Karpas-422 (cell line): Measurements from ENCODE around the gene DPYSL3. TPM values are rescaled to one million over a fixed set of nuclear protein-coding genes. Genes with fewer than 3 reads are reported as not detected.

ENCODE experiments used
- DNase-seq: peaks from one replicate; pipeline ENCODE4 v3.0.0-alpha.2; 2015
- H2AFZ ChIP-seq: fragments of 200-600 bp; sonication (generic); 2 replicates; pipeline ENCODE4 v1.6.1; 2014; ENCODE audit warnings: antibody characterized with exemption, low read length, mixed read lengths
- H3K27ac ChIP-seq: fragments of 200-600 bp; sonication (generic); 2 replicates; pipeline ENCODE4 v1.5.1; 2014; ENCODE audit warnings: mild to moderate bottlenecking, low read length, moderate library complexity
- H3K27me3 ChIP-seq: fragments of 200-600 bp; sonication (generic); 2 replicates; pipeline ENCODE4 v1.6.1; 2014; ENCODE audit warnings: low read length, mixed read lengths
- H3K36me3 ChIP-seq: fragments of 200-600 bp; sonication (generic); 2 replicates; pipeline ENCODE4 v1.6.1; 2014; ENCODE audit warnings: low read length, mixed read lengths; ENCODE audit not compliant: insufficient read depth
- H3K4me1 ChIP-seq: fragments of 200-600 bp; sonication (generic); 2 replicates; pipeline ENCODE4 v1.6.1; 2014; ENCODE audit warnings: mild to moderate bottlenecking, low read length, mixed read lengths
- H3K4me2 ChIP-seq: fragments of 200-600 bp; sonication (generic); 2 replicates; pipeline ENCODE4 v1.6.1; 2014; ENCODE audit warnings: low read length, low read depth, mild to moderate bottlenecking; ENCODE audit not compliant: poor library complexity, severe bottlenecking
- H3K4me3 ChIP-seq: fragments of 200-600 bp; sonication (generic); 2 replicates; pipeline ENCODE4 v1.5.1; 2014; ENCODE audit warnings: mild to moderate bottlenecking, antibody characterized with exemption, low read length, mixed read lengths
- H3K79me2 ChIP-seq: fragments of 200-600 bp; sonication (generic); 2 replicates; pipeline ENCODE4 v1.6.1; 2014; ENCODE audit warnings: mild to moderate bottlenecking, low read length, mixed read lengths
- H3K9ac ChIP-seq: fragments of 200-600 bp; sonication (generic); 2 replicates; pipeline ENCODE4 v1.6.0; 2014; ENCODE audit warnings: low read length
- H3K9me2 ChIP-seq: fragments of 200-600 bp; sonication (generic), shearing (Covaris generic); replicated peaks from 2 replicates; pipeline ENCODE4 v1.6.0; 2014; ENCODE audit warnings: mild to moderate bottlenecking, low read length, moderate library complexity; ENCODE audit not compliant: insufficient read depth
- H3K9me3 ChIP-seq: fragments of 300-700, 200-600 bp; sonication (generic); 2 replicates; pipeline ENCODE4 v1.6.1; 2014; ENCODE audit warnings: low read length, mixed read lengths
- H4K20me1 ChIP-seq: fragments of 200-600 bp; sonication (generic); 2 replicates; pipeline ENCODE4 v1.6.1; 2014; ENCODE audit warnings: mild to moderate bottlenecking, antibody characterized with exemption, low read length, low read depth; ENCODE audit not compliant: insufficient read depth
- total RNA-seq: library from RNA; depleted of rRNA; stranded (reverse); fragments of >200 nt; shearing (Covaris generic); gene quantifications from 2 replicates; pipeline ENCODE4 v1.2.3, GENCODE V29; 2014; ENCODE audit warnings: low replicate concordance

The DPYSL3 gene
- total RNA-seq, 1 experiment from 2014 or later = not detected

DNA sequence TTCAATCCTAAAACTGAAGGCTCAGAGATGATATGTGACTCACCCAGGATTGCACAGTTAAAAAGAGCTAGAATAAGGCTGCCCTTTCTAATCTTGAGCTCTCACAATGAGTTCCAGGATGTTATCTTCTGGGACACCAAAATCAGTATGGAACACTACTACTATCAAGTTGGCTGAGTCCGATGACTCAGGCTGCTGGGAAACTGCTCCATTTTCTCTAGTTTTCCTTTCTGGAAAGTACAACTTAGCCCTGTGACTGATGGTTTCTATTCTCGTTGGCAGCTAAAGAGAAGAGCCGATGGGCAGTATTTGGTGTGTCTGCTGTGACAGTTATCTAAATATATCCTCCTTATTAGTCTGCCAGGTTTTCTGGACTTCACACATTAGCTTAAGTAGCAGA lies 37.9 kb upstream of the DPYSL3 start:
- no peaks in the 10 kb centered on the region for H3K27me3 ChIP-seq
- no peak overlapping the region for H3K4me2 ChIP-seq
- no peaks in the 10 kb centered on the region for H3K36me3 ChIP-seq
- no peak for DNase-seq
- H2AFZ ChIP-seq = no peak overlapping the region
- no peak overlapping the region for H3K9ac ChIP-seq
- H3K9me3 ChIP-seq = no peaks in the 10 kb centered on the region
- no peaks in the 10 kb centered on the region for H4K20me1 ChIP-seq
- H3K9me2 ChIP-seq = no peaks in the 10 kb centered on the region
- peaks cover 19% of the 10 kb centered on the region for H3K4me1 ChIP-seq
- no peak overlapping the region for H3K4me3 ChIP-seq
- no peak overlapping the region for H3K27ac ChIP-seq
- H3K79me2 ChIP-seq = no peaks in the 10 kb centered on the region

DNA sequence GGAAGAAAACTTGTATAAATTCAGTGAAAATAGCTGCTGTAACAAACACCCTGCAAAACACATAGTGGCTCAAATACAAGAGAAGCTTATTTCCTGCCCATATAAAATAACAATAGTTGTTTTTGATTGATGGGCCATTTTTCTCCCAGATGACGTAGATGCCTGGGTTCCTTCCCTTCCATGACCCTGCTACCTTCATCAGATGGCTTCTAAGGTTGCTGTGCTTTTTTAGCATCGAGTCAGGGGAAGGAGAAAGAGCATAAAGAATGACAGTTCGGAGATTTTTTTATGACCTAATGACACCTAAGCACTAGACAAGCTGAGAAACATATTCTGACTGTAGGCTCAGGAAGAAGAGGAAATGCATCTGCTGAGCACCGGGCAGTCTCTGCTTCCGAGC lies 34.7 kb upstream of the DPYSL3 start:
- Histone ChIP-seq H3K27me3 (no peaks in the 10 kb centered on the region), H2AFZ (no peak overlapping the region), H3K4me3 (no peak overlapping the region), H4K20me1 (no peaks in the 10 kb centered on the region), H3K9me2 (no peaks in the 10 kb centered on the region), H3K27ac (no peak overlapping the region), H3K9ac (no peak overlapping the region), H3K4me1 (peaks cover 22% of the 10 kb centered on the region), H3K9me3 (no peaks in the 10 kb centered on the region), H3K36me3 (no peaks in the 10 kb centered on the region), H3K4me2 (no peak overlapping the region), H3K79me2 (no peaks in the 10 kb centered on the region)
- DNase-seq = no peak

DNA sequence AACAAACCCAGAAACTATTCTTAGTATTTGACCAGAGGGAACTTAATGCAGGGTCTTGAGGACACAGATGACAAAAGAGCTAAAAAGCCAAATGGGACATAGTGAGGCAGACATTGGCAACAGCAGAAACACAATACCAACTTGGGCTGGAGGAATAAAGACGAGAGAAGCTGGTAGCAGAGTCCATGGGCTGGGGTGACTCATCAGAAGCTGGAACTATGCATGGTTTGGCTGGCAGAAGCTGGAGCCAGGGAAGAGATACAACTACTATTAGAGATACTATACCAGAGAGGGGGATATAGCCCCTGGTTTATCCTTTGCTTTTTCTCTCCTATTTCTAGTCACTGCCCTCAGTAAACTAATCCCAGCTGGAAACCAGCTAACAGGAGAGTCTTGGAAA lies 29.2 kb upstream of the DPYSL3 start:
- H3K79me2 ChIP-seq = no peaks in the 10 kb centered on the region
- no peak overlapping the region for H2AFZ ChIP-seq
- no peak overlapping the region for H3K9ac ChIP-seq
- H3K4me1 ChIP-seq = peaks cover 14% of the 10 kb centered on the region
- no peaks in the 10 kb centered on the region for H4K20me1 ChIP-seq
- no peak for DNase-seq
- H3K27ac ChIP-seq = no peak overlapping the region
- peaks cover 3% of the 10 kb centered on the region; the same call in 1 of the 2 replicates for H3K27me3 ChIP-seq
- H3K9me2 ChIP-seq = no peaks in the 10 kb centered on the region
- H3K4me2 ChIP-seq = no peak overlapping the region
- no peak overlapping the region for H3K4me3 ChIP-seq
- H3K9me3 ChIP-seq = no peaks in the 10 kb centered on the region
- H3K36me3 ChIP-seq = no peaks in the 10 kb centered on the region

DNA sequence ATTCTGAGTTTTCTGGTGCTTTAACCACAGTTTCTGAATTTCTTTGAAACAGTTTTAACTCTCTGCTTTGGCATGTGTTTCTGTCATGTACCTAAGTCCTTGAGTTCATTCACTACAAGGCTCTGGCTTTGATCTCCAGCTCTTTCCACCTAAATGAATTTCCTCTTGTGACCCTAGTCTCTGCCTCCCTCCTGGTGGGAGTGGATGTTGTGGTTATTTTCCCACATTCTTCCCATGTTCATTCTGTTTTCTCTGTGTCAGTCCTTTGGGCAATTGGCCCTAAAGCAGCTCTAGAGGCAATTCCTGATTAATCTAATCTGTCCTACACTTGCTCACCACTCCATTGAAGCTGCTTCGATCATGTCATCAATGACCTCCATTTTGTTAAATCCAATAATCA lies 28.4 kb upstream of the DPYSL3 start:
- no peak overlapping the region for H3K4me3 ChIP-seq
- no peak overlapping the region for H2AFZ ChIP-seq
- H3K27me3 ChIP-seq = peaks cover 3% of the 10 kb centered on the region; the same call in 1 of the 2 replicates
- H3K4me1 ChIP-seq = peaks cover 5% of the 10 kb centered on the region; the same call in 1 of the 2 replicates
- H3K79me2 ChIP-seq = no peaks in the 10 kb centered on the region
- no peaks in the 10 kb centered on the region for H3K9me2 ChIP-seq
- H3K27ac ChIP-seq = no peak overlapping the region
- no peak for DNase-seq
- no peaks in the 10 kb centered on the region for H3K9me3 ChIP-seq
- no peak overlapping the region for H3K4me2 ChIP-seq
- H3K36me3 ChIP-seq = no peaks in the 10 kb centered on the region
- H4K20me1 ChIP-seq = no peaks in the 10 kb centered on the region
- H3K9ac ChIP-seq = no peak overlapping the region

DNA sequence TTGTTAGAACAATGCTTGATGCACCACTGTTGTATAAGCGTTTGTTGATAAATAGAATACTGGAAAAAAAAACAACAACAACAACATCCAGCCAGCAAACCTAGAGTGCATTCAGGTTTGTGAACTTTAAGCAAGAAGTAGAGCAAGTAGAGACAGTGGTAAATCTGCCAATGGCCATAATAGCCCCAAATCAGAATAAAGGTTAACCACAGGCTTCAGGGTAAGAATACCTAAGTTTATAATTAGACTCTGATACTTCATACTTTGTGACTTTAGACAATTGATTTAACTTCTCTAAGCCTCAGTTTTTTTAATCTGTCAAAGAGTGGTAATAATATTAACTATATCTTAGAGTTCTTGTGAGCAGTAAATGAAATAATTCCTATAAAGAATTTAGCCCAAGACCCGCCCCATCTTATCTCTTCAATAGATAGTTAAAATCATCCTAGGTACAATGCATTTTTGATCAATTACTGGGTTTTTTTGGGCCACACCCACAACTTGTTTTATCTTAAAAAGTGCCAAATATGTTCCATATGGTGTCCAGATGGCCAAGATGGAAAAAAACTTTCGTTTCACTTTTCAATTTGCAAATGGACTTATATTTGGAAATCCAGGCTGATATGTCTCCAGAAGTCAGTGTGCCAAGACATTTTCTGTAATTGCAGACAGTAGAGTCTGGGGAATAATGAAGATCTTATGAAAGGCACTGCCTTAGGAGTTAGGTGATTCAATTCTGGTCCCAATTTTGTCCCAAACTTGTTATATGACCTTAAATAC lies 24.5 kb upstream of the DPYSL3 start:
- Histone ChIP-seq H3K27me3 (peaks cover 3% of the 10 kb centered on the region; the same call in 1 of the 2 replicates), H3K36me3 (no peaks in the 10 kb centered on the region), H3K9ac (no peak overlapping the region), H3K4me3 (no peak overlapping the region), H3K4me1 (peaks cover 7% of the 10 kb centered on the region; the same call in 1 of the 2 replicates), H3K27ac (no peak overlapping the region), H3K79me2 (no peaks in the 10 kb centered on the region), H3K9me3 (no peaks in the 10 kb centered on the region), H3K9me2 (no peaks in the 10 kb centered on the region), H4K20me1 (no peaks in the 10 kb centered on the region), H3K4me2 (no peak overlapping the region), H2AFZ (no peak overlapping the region)
- no peak for DNase-seq

DNA sequence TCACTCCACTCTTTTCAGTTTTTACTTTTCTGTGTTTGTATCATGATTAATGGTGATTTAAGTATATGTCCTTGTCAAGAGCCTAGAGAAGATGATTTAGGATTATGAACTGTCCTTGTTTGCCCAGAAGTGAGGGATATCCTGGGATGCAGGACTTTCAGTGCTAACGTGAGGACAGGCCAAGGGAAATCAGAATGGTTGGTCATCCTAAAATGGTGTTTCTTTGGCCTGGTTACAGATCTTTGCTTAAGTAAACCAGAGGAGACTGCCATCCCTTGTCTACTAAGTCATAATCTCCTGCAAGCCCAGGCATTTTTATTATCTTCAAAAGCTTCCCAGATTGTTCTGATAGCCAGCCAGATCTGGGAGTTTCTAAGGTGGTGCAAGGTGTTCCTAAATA lies 22.3 kb upstream of the DPYSL3 start:
- Histone ChIP-seq H3K36me3 (no peaks in the 10 kb centered on the region), H3K9me2 (no peaks in the 10 kb centered on the region), H3K9me3 (no peaks in the 10 kb centered on the region), H3K27me3 (0 out of 2 replicates have a peak, but pooled peaks cover 3% of the 10 kb centered on the region), H3K4me3 (no peak overlapping the region), H2AFZ (no peak overlapping the region), H4K20me1 (no peaks in the 10 kb centered on the region), H3K79me2 (no peaks in the 10 kb centered on the region), H3K4me2 (no peak overlapping the region), H3K27ac (no peak overlapping the region), H3K9ac (no peak overlapping the region), H3K4me1 (peaks cover 19% of the 10 kb centered on the region)
- no peak for DNase-seq

DNA sequence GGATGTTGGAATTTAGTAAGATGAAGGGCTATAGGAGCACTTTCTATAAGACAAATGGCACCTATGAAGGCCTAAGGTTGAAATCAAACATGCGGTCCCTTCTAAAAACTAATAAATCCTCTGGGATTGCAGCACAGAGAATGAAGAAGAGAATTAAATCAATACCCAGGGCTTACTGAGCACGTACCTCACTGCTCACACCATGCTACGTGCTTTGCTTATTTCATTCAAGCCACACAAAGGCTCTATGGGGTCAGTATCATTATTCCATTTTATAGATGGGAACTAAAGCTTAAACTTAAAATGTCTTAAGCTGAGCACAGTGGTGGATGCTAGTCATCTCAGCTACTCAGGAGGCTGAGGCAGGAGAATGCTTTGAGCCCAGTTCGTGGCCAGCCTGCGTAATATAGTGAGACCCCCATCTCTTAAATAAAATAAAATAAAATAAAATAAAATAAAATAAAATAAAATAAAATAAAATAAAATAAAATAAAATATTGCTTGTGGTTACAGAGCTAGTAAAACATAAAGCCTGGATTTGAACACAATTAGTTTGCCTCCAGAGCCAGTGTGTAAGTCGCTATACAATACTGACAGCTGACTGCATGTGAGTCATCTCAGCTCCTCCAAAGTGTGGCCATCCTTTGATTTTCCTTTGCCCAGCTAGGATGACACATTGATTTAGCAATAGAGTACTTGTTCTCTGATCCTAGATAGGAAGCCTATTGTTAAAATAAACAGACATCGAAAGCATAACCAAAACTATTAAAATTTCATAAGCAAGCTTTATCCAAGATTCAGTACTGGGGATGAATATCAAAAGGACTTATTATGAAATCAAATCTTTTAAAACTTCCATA lies 20.9 kb upstream of the DPYSL3 start:
- Histone ChIP-seq H3K9me3 (no peaks in the 10 kb centered on the region), H3K4me1 (peaks cover 33% of the 10 kb centered on the region), H3K79me2 (no peaks in the 10 kb centered on the region), H4K20me1 (no peaks in the 10 kb centered on the region), H3K27me3 (0 out of 2 replicates have a peak, but pooled peaks cover 3% of the 10 kb centered on the region), H3K27ac (no peak overlapping the region), H3K4me2 (no peak overlapping the region), H3K4me3 (no peak overlapping the region), H2AFZ (no peak overlapping the region), H3K9me2 (no peaks in the 10 kb centered on the region), H3K9ac (no peak overlapping the region), H3K36me3 (no peaks in the 10 kb centered on the region)
- no peak for DNase-seq

DNA sequence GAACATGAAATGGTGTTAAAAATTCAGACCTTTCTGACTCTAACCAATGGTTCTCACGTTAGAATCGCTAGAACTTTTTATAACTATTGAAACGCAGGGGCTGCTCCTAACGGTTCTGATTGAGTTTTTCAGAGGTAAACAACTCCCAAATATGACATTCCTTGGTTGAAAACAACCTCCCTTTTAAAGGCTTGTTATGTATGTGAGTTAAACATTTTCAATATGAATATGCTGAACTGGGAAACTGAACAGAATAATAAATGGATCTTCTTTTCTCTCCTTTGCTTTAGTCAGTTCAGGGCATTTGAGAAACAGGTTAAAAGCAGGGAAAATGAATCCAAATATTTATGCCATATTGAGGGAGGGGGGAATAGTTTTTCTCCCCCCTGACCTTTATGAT lies 13.2 kb upstream of the DPYSL3 start:
- peaks cover 25% of the 10 kb centered on the region for H3K4me1 ChIP-seq
- H3K36me3 ChIP-seq = no peaks in the 10 kb centered on the region
- no peak overlapping the region for H2AFZ ChIP-seq
- H3K27ac ChIP-seq = no peak overlapping the region
- no peaks in the 10 kb centered on the region for H3K9me3 ChIP-seq
- H3K79me2 ChIP-seq = no peaks in the 10 kb centered on the region
- H3K9me2 ChIP-seq = no peaks in the 10 kb centered on the region
- no peaks in the 10 kb centered on the region for H3K27me3 ChIP-seq
- DNase-seq = no peak
- no peak overlapping the region for H3K9ac ChIP-seq
- H4K20me1 ChIP-seq = no peaks in the 10 kb centered on the region
- no peak overlapping the region for H3K4me2 ChIP-seq
- no peak overlapping the region for H3K4me3 ChIP-seq
